Measurements from ENCODE around the gene ENTR1.

Gene ENTR1

GRCh38 chr9:136396219-136396515 is 14.2 kb downstream of the ENTR1 start:
- no peak for DNase-seq (ENCODE audit: low read depth)

GRCh38 chr9:136395345-136396218 is 14.8 kb downstream of the ENTR1 start:
- DNase-seq (ENCODE audit: low read depth), result no peak

- no peak for DNase-seq (ENCODE audit: low read depth)
Observed at GRCh38 chr9:136395020-136395340, 15.4 kb downstream of the ENTR1 start.

- no peak for DNase-seq (ENCODE audit: low read depth)
Observed at GRCh38 chr9:136394312-136395019, 15.9 kb downstream of the ENTR1 start.

- DNase-seq (ENCODE audit: low read depth), result no peak
Observed at GRCh38 chr9:136393531-136393930, 16.9 kb downstream of the ENTR1 start.

- DNase-seq (ENCODE audit: low read depth), result no peak
Observed at GRCh38 chr9:136392538-136393449, 17.6 kb downstream of the ENTR1 start.

- no peak for DNase-seq (ENCODE audit: low read depth)
Observed at GRCh38 chr9:136391737-136392537, 18.5 kb downstream of the ENTR1 start.

- no peak for DNase-seq (ENCODE audit: low read depth)
Observed at GRCh38 chr9:136389396-136389795, 21.0 kb downstream of the ENTR1 start.

GRCh38 chr9:136387217-136387616 is 23.2 kb downstream of the ENTR1 start:
- DNase-seq (ENCODE audit: low read depth), result no peak

GRCh38 chr9:136386018-136386417 is 24.4 kb downstream of the ENTR1 start:
- DNase-seq (ENCODE audit: low read depth), result no peak

- DNase-seq (ENCODE audit: low read depth), result no peak
Observed at GRCh38 chr9:136385015-136385414, 25.4 kb downstream of the ENTR1 start.

- DNase-seq (ENCODE audit: low read depth), result no peak
Observed at GRCh38 chr9:136383436-136383835, 27.0 kb downstream of the ENTR1 start.

- no peak for DNase-seq (ENCODE audit: low read depth)
Observed at GRCh38 chr9:136381966-136382513, 28.4 kb downstream of the ENTR1 start.

GRCh38 chr9:136381311-136381710 is 29.1 kb downstream of the ENTR1 start:
- no peak for DNase-seq (ENCODE audit: low read depth)

GRCh38 chr9:136380381-136380780 is 30.0 kb downstream of the ENTR1 start:
- no peak for DNase-seq (ENCODE audit: low read depth)

- DNase-seq (ENCODE audit: low read depth), result no peak
Observed at GRCh38 chr9:136379891-136380290, 30.5 kb downstream of the ENTR1 start.

- no peak for DNase-seq (ENCODE audit: low read depth)
Observed at GRCh38 chr9:136379401-136379800, 31.0 kb downstream of the ENTR1 start.

GRCh38 chr9:136379003-136379287 is 31.5 kb downstream of the ENTR1 start:
- DNase-seq (ENCODE audit: low read depth), result no peak

- no peak for DNase-seq (ENCODE audit: low read depth)
Observed at GRCh38 chr9:136378170-136379002, 32.0 kb downstream of the ENTR1 start.

GRCh38 chr9:136377341-136378169 is 32.9 kb downstream of the ENTR1 start:
- DNase-seq (ENCODE audit: low read depth), result no peak
